CD4-positive, alpha-beta T cell (primary cell): ENCODE results near the gene PAAF1. TPM values are rescaled to one million over a fixed set of nuclear protein-coding genes. Genes with fewer than 3 reads are reported as not detected.

ENCODE experiments used
- ATAC-seq: fragments of 200-7000 bp; cut with Tn5 transposase; one replicate; pipeline ENCODE4 v1.10.0; 2022; ENCODE audit warnings: mild to moderate bottlenecking; ENCODE audit not compliant: poor library complexity
- CTCF ChIA-PET: fragments of 350-600 bp; sonication (Branson Sonifier 250); formaldehyde crosslinking; loops from one replicate; lab custom pipeline; 2021; ENCODE audit warnings: antibody characterized with exemption, inconsistent platforms; lab: Charles Lee
- POLR2A ChIA-PET: fragments of 350-600 bp; sonication (Branson Sonifier 250); formaldehyde crosslinking; loops from one replicate; lab custom pipeline; 2021; ENCODE audit warnings: antibody characterized with exemption, inconsistent platforms; lab: Charles Lee
- DNase-seq, 14 experiments: peaks; one replicate each; pipeline ENCODE4 v3.0.0-alpha.2; 2013 to 2020; ENCODE audit warnings: mixed read lengths in 2 of 14
- H3K27ac ChIP-seq, 2 donors: one replicate each; pipeline versions ENCODE4 v1.5.1 to v1.7.0; 2013; ENCODE audit warnings: low read length in 2 of 2, low read depth in 1 of 2, mild to moderate bottlenecking in 1 of 2
- H3K27me3 ChIP-seq, 2 experiments: 1 replicate in 1 of 2; 2 replicates in 1 of 2; pipeline versions ENCODE4 v1.6.1 to v1.7.0; 2013; ENCODE audit warnings: low read length in 2 of 2, control low read depth in 1 of 2, mild to moderate bottlenecking in 1 of 2, moderate library complexity in 1 of 2; ENCODE audit not compliant: insufficient read depth in 2 of 2, control insufficient read depth in 1 of 2
- H3K36me3 ChIP-seq: one replicate; pipeline ENCODE4 v1.6.1; 2013; ENCODE audit warnings: low read length, control low read depth; ENCODE audit not compliant: insufficient read depth
- H3K4me1 ChIP-seq: one replicate; pipeline ENCODE4 v1.6.1; 2013; ENCODE audit warnings: low read length, control low read depth; ENCODE audit not compliant: insufficient read depth
- H3K4me3 ChIP-seq: one replicate; pipeline ENCODE4 v1.5.1; 2013; ENCODE audit warnings: mild to moderate bottlenecking, low read length, moderate library complexity
- H3K9me3 ChIP-seq, 2 experiments: 1 replicate in 1 of 2; 2 replicates in 1 of 2; pipeline versions ENCODE4 v1.6.1 to v1.7.0; 2013; ENCODE audit warnings: low read length in 2 of 2, mild to moderate bottlenecking in 2 of 2, control low read depth in 1 of 2, moderate library complexity in 1 of 2; ENCODE audit not compliant: control insufficient read depth in 1 of 2, insufficient read depth in 1 of 2
- H3K27ac Mint-ChIP-seq: one replicate; pipeline ENCODE4 v1.8.0; 2020; ENCODE audit warnings: mixed read lengths
- H3K27me3 Mint-ChIP-seq: one replicate; pipeline ENCODE4 v1.8.0; 2021; ENCODE audit warnings: mixed read lengths
- H3K36me3 Mint-ChIP-seq: one replicate; pipeline ENCODE4 v1.8.0; 2021; ENCODE audit warnings: low read depth, mixed read lengths
- H3K4me1 Mint-ChIP-seq: one replicate; pipeline ENCODE4 v1.8.0; 2021; ENCODE audit warnings: low read depth, mixed read lengths
- H3K4me3 Mint-ChIP-seq: one replicate; pipeline ENCODE4 v1.8.0; 2020; ENCODE audit warnings: mild to moderate bottlenecking, mixed read lengths
- H3K9me3 Mint-ChIP-seq: one replicate; pipeline ENCODE4 v1.8.0; 2020; ENCODE audit warnings: mixed read lengths
- intact Hi-C, 2 experiments: fragments of 100-400 bp; cut with DNase I in 1 of 2; cut with micrococcal nuclease in 1 of 2; formaldehyde crosslinking; loops; one replicate each; pipeline versions ENCODE4 v1.15.1 to v1.9.0; 2023 to 2025; cut with DNase I, micrococcal nuclease
- total RNA-seq, 174 experiments: library from RNA in 2 of 174; stranded (reverse) in 2 of 174; gene quantifications; one replicate each; pipeline ENCODE4 v1.2.3 and lab custom pipeline; 2021 to 2026
- TF ChIP-seq, protein P1 (sequence below): fragments of 200-600 bp; IDR thresholded peaks from one replicate; pipeline ENCODE4 v1.8.0; 2022; ENCODE audit warnings: antibody characterized with exemption, mild to moderate bottlenecking

Gene PAAF1
- total RNA-seq, 2 experiments from 2014 or later: 6.2 to 7.6 TPM

DNA sequence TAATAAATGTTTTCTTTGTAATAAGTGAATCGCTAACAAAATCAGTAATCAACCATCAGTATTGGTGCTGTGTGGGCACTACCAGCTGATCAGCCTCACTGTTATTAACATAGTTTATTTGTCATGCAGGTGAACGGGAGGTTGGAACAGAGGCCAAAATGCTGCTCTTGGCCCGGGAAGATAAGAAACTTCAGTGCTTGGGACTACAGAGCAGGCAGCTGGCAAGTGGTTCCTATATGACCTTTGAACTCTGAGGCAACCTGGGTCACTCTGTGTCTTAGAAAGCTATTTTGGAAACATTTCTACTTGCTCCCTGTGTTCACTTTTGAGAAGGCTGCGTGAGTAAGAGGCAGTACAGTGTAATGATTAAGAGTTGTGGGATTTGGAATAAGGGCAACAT lies 37.5 kb downstream of the PAAF1 start:
- CTCF ChIA-PET: no interaction called here
- H3K9me3 Mint-ChIP-seq: no peaks in the 10 kb centered on the region
- POLR2A ChIA-PET: no interaction called here
- no peak for DNase-seq
- Histone ChIP-seq H3K27me3 (no peaks in the 10 kb centered on the region), H3K4me3 (no peak overlapping the region), H3K4me1 (no peaks in the 10 kb centered on the region), H3K9me3 (no peaks in the 10 kb centered on the region), H3K36me3 (peaks cover 81% of the 10 kb centered on the region), H3K27ac (no peak overlapping the region)
- intact Hi-C loops: loop anchor here in 1 of 2 experiments (10.0 kb wide), 1 partner anchor 219 kb away; no protein-coding TSS in a partner anchor
- H3K4me3 Mint-ChIP-seq: no peak overlapping the region
- peaks cover 94% of the 10 kb centered on the region for H3K36me3 Mint-ChIP-seq
- no peaks in the 10 kb centered on the region for H3K27me3 Mint-ChIP-seq
- ATAC-seq: no peak
- H3K4me1 Mint-ChIP-seq: no peaks in the 10 kb centered on the region
- TF ChIP-seq, protein P1, sequence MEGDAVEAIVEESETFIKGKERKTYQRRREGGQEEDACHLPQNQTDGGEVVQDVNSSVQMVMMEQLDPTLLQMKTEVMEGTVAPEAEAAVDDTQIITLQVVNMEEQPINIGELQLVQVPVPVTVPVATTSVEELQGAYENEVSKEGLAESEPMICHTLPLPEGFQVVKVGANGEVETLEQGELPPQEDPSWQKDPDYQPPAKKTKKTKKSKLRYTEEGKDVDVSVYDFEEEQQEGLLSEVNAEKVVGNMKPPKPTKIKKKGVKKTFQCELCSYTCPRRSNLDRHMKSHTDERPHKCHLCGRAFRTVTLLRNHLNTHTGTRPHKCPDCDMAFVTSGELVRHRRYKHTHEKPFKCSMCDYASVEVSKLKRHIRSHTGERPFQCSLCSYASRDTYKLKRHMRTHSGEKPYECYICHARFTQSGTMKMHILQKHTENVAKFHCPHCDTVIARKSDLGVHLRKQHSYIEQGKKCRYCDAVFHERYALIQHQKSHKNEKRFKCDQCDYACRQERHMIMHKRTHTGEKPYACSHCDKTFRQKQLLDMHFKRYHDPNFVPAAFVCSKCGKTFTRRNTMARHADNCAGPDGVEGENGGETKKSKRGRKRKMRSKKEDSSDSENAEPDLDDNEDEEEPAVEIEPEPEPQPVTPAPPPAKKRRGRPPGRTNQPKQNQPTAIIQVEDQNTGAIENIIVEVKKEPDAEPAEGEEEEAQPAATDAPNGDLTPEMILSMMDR: no peak
- no peak overlapping the region for H3K27ac Mint-ChIP-seq

DNA sequence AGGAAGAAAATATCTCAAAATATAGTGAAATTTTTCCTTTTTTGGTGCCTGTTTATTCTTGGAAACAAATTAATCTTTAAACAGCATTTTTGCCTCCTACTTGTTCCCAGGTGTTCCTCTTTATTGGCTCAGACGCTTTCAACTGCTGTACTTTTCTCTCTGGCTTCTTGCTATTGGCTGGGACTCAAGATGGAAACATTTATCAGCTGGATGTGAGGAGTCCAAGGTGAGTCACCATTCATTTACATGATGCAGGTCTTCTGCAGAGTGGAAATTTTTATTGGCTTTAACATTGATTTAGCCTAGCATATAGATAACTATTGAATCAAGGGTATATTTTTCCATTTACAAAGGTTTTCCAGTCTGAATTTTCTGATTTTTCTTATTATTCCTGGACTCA lies 39.6 kb downstream of the PAAF1 start:
- Histone ChIP-seq H3K36me3 (peaks cover 86% of the 10 kb centered on the region), H3K4me3 (no peak overlapping the region), H3K27ac (no peak overlapping the region), H3K4me1 (no peaks in the 10 kb centered on the region), H3K9me3 (no peaks in the 10 kb centered on the region), H3K27me3 (no peaks in the 10 kb centered on the region)
- ATAC-seq (no peak), DNase-seq (no peak)
- H3K27me3 Mint-ChIP-seq: no peaks in the 10 kb centered on the region
- no peaks in the 10 kb centered on the region for H3K4me1 Mint-ChIP-seq
- intact Hi-C loops: loop anchor here in 1 of 2 experiments (10.0 kb wide), 1 partner anchor 222 kb away; no protein-coding TSS in a partner anchor
- no peak overlapping the region for H3K4me3 Mint-ChIP-seq
- ChIA-PET POLR2A (no interaction called here), CTCF (no interaction called here)
- H3K27ac Mint-ChIP-seq: no peak overlapping the region
- TF ChIP-seq, protein P1: no peak
- peaks cover 87% of the 10 kb centered on the region for H3K36me3 Mint-ChIP-seq
- H3K9me3 Mint-ChIP-seq: no peaks in the 10 kb centered on the region

DNA sequence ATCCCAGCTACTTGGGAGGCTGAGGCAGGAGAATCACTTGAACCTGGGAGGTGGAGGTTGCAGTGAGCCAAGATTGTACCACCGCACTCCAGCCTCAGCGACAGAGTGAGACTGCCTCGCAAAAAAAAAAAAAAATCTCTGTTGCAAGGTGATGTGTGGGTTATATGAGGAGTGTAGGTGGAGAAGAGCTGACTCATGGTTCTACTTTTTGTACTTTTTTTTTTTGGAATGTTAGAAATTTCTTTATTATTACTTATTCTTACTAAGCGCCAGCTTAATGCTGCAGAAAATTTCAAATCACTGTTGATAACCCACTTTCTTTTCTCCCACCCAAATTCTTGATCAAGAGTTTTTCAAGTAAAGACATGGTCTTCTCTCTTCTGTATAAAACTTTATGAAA lies 44.4 kb downstream of the PAAF1 start:
- intact Hi-C loops: no loop called here
- Mint-ChIP-seq H3K27me3 (no peaks in the 10 kb centered on the region), H3K27ac (no peak overlapping the region), H3K4me3 (no peak overlapping the region), H3K36me3 (peaks cover 83% of the 10 kb centered on the region), H3K4me1 (no peaks in the 10 kb centered on the region), H3K9me3 (no peaks in the 10 kb centered on the region)
- H3K36me3 ChIP-seq: peaks cover 64% of the 10 kb centered on the region
- no peak for ATAC-seq
- H3K27me3 ChIP-seq: no peaks in the 10 kb centered on the region
- DNase-seq: no peak
- POLR2A ChIA-PET: no interaction called here
- no peaks in the 10 kb centered on the region for H3K4me1 ChIP-seq
- TF ChIP-seq, protein P1: no peak
- no peaks in the 10 kb centered on the region for H3K9me3 ChIP-seq
- H3K27ac ChIP-seq: no peak overlapping the region
- no peak overlapping the region for H3K4me3 ChIP-seq
- CTCF ChIA-PET: interaction anchor here (0.6 kb wide), 1 partner anchor 311 kb away, joined by 3 read pairs; no protein-coding TSS in a partner anchor
